ENCODE results near the gene TSHZ2. TPM values are rescaled to one million over a fixed set of nuclear protein-coding genes. Genes with fewer than 3 reads are reported as not detected.

The TSHZ2 gene
- total and polyA plus RNA-seq, 9 of the 15 experiments (the other 6 are each of a cell fraction or from before 2014, with no cell fraction given): 0.03 to 0.20 (median 0.05) TPM; not detected in 4

GRCh38 chr20:53412577-53413185 is 440.5 kb downstream of the TSHZ2 start:
- H2AFZ ChIP-seq (ENCODE audit: low read depth, low read length): peak overlapping the region; percentile 68
- no peaks in the 10 kb centered on the region for H3K9me3 ChIP-seq (replicated peaks; ENCODE audit: control insufficient read depth, insufficient read depth, low read depth, low read length)
- peaks cover 0 to 3% of the 10 kb centered on the region in 2 experiments; a peak in 2 of 5 replicates for H3K27me3 ChIP-seq (ENCODE audit: control insufficient read depth in 2 of 2, insufficient read depth in 2 of 2, low read length in 2 of 2)
- DNase-seq (ENCODE audit: extremely low read depth in 1 of 4, low spot score in 3 of 4): no peak
- in situ Hi-C loops (cut with MboI) (loop anchor here (5.0 kb wide), 1 partner anchor 140 kb away; no protein-coding TSS in a partner anchor), intact Hi-C loops (cut with micrococcal nuclease) (loop anchor here (2.0 to 10.0 kb wide), 3 partner anchors 134 to 528 kb away; no protein-coding TSS in a partner anchor)
- no peak; the same call in 2 of the 3 replicates for ATAC-seq
- no peaks in the 10 kb centered on the region for H3K36me3 ChIP-seq (ENCODE audit: control insufficient read depth, insufficient read depth, low read length)
- no TSS peak for BruUV-seq (replicated peaks)
- H3K9me1 ChIP-seq (ENCODE audit: control insufficient read depth, insufficient read depth, low read length): no peaks in the 10 kb centered on the region
- peak overlapping the region in 1 of 2 experiments; percentile 0; a peak in 1 of 4 replicates for H3K9ac ChIP-seq (ENCODE audit: insufficient read depth in 1 of 2, low read depth in 2 of 2, low read length in 2 of 2)
- POLR2A ChIA-PET: no interaction called here
- no peak overlapping the region for H3K27ac ChIP-seq (ENCODE audit: extremely low read depth, low read depth, low read length)
- TF ChIP-seq ZNF133 (CRISPR knock-in tag; IDR thresholded peaks at IDR 0.05): no peak
- no peak for TF ChIP-seq HDGF (IDR thresholded peaks at IDR 0.05)
- no peak for TF ChIP-seq POLR2G (IDR thresholded peaks at IDR 0.05; ENCODE audit: low read depth, low read length)
- no peak for TF ChIP-seq SMAD4 (CRISPR knock-in tag; conservative IDR thresholded peaks at IDR 0.05)
- TF ChIP-seq ZBTB49 (CRISPR knock-in tag; IDR thresholded peaks at IDR 0.05; ENCODE audit: borderline replicate concordance): no peak
- TF ChIP-seq NR4A1 (CRISPR knock-in tag; IDR thresholded peaks at IDR 0.05): no peak
- TF ChIP-seq NR4A1 (tag; IDR thresholded peaks at IDR 0.05): no peak
- TF ChIP-seq SIN3B (IDR thresholded peaks at IDR 0.05; ENCODE audit: low read depth): no peak
- TF ChIP-seq ZNF696 (CRISPR knock-in tag; conservative IDR thresholded peaks at IDR 0.05): no peak
- no peak for TF ChIP-seq RBM34 (IDR thresholded peaks at IDR 0.05; ENCODE audit: borderline replicate concordance, insufficient read depth, low read length)
- TF ChIP-seq KDM1A (IDR thresholded peaks at IDR 0.05): no peak
- no peak for TF ChIP-seq KHSRP (IDR thresholded peaks at IDR 0.05)
- TF ChIP-seq SREBF1 (IDR thresholded peaks at IDR 0.05; ENCODE audit: borderline replicate concordance, low read depth, low read length): no peak
- 32% methylated on average over 11 of the region's 13 CpGs for WGBS (ENCODE audit: insufficient coverage, low coverage, missing lambda C conversion rate)
- CTCF ChIA-PET (ENCODE audit: low intra/inter-chr PET ratio): interaction anchor here (1.8 to 2.1 kb wide), 2 partner anchors 135 to 531 kb away, joined by 8 to 9 read pairs; no protein-coding TSS in a partner anchor
- H3K4me2 ChIP-seq (ENCODE audit: insufficient read depth, low read length): peak overlapping the region; percentile 69
- no peaks in the 10 kb centered on the region for H4K20me1 ChIP-seq (replicated peaks; ENCODE audit: control insufficient read depth, insufficient read depth, low read length)
- no peak overlapping the region for H3K4me3 ChIP-seq
- no peaks in the 10 kb centered on the region; a peak in 1 of 5 replicates for H3K4me1 ChIP-seq (replicated peaks in 1 of 2; ENCODE audit: control insufficient read depth in 2 of 2, insufficient read depth in 2 of 2, low read length in 2 of 2)
- FAIRE-seq: no peak
- no peaks in the 10 kb centered on the region for H3K79me2 ChIP-seq (ENCODE audit: control insufficient read depth, insufficient read depth, low read length)
